ENCODE results near the gene GRID2. TPM values are rescaled to one million over a fixed set of nuclear protein-coding genes. Genes with fewer than 3 reads are reported as not detected.

GRID2 gene
- total RNA-seq, 1 donor, result not detected

DNA sequence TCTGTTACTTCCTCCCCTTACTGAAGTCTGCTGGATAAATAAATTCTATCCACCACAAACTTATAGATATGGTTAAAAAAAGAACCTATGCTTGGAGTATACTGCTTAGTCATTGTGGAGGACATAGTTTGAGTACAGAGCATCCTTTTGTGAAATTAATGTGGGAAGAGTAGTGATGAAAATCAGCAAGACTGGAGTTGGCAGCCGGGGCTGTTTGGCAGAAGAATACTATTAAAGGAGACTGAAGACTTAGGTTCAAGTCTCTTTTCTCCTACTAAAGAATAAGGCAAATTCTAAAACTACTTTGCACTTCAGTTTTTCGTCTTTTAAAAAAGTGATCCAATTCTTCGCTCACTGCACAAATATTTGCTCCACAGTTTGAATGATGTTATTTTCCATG, 1198.2 kb downstream of the GRID2 start:
- TF ChIP-seq CTCF (IDR thresholded peaks at IDR 0.05; ENCODE audit: insufficient read depth, low read depth, low read length), result no peak
- no peak for DNase-seq (ENCODE audit: low read depth)
- no peak overlapping the region for H3K4me3 ChIP-seq (ENCODE audit: low read depth, low read length)

DNA sequence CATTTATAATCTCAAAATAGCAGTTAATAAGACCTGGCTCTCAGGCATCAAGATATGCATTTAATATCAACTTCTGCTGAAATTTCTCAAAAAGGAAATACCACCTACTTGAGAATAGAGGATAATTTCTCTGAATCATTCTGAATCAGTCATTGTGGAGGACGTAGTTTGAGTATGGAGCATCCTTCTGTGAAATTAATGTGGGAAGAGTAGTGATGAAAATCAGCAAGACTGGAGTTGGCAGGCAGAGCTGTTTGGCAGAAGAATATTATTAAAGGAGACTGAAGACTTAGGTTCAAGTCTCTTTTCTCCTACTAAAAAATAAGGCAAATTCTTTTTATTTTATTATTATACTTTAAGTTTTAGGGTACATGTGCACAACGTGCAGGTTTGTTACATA, 1199.2 kb downstream of the GRID2 start:
- no peak overlapping the region for H3K4me3 ChIP-seq (ENCODE audit: low read depth, low read length)
- TF ChIP-seq CTCF (IDR thresholded peaks at IDR 0.05; ENCODE audit: insufficient read depth, low read depth, low read length), result no peak
- no peak for DNase-seq (ENCODE audit: low read depth)

- no peak for TF ChIP-seq CTCF (IDR thresholded peaks at IDR 0.05; ENCODE audit: insufficient read depth, low read depth, low read length)
- DNase-seq (ENCODE audit: low read depth), result no peak
- no peak overlapping the region for H3K4me3 ChIP-seq (ENCODE audit: low read depth, low read length)
Measured at GRCh38 chr4:93513851-93514250, 1210.1 kb downstream of the GRID2 start.

DNA sequence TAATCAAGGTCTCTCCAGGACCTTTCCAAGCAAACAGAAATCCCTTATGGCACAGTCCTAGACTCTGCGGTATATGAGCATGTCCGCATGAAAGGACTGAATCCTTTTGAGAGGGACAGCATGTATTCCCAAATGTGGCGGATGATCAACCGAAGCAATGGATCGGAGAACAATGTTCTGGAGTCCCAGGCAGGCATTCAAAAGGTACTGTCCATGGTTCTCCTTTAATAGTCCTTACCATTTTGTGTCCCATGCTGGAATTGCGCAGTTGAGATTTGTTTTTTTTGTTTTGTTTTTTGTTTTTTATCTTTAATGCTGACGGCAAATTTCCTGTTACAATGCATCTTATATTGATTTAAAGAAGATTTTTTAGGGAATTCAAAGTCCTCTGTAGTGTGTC, 1211.4 kb downstream of the GRID2 start:
- DNase-seq (ENCODE audit: low read depth), result no peak
- no peak overlapping the region for H3K4me3 ChIP-seq (ENCODE audit: low read depth, low read length)
- no peak for TF ChIP-seq CTCF (IDR thresholded peaks at IDR 0.05; ENCODE audit: insufficient read depth, low read depth, low read length)

- no peak for DNase-seq (ENCODE audit: low read depth)
- no peak overlapping the region for H3K4me3 ChIP-seq (ENCODE audit: low read depth, low read length)
- no peak for TF ChIP-seq CTCF (IDR thresholded peaks at IDR 0.05; ENCODE audit: insufficient read depth, low read depth, low read length)
Measured at GRCh38 chr4:93529692-93530372, 1226.1 kb downstream of the GRID2 start.

- H3K4me3 ChIP-seq (ENCODE audit: low read depth, low read length), result no peak overlapping the region
- no peak for DNase-seq (ENCODE audit: low read depth)
- TF ChIP-seq CTCF (IDR thresholded peaks at IDR 0.05; ENCODE audit: insufficient read depth, low read depth, low read length), result no peak
Measured at GRCh38 chr4:93532234-93532633, 1228.5 kb downstream of the GRID2 start.

DNA sequence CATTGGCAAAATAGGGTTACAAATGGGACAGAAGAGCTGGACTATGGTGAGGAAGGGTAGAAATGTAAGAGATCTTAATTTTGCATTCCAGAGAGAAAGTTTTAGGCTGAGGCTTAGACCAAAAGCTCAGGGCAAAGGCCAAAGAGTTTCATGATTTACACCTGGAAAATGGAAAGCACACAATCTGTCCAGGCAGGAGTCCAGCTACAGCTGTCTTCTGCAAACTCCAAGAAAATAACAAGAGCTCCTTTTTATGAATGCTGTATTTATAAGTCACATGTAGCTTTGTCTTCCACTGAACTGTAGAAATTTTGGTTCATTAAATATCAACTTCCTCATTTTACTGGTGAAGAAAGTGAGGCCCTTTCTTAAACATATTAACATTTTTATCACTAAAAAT, 1236.8 kb downstream of the GRID2 start:
- TF ChIP-seq CTCF (IDR thresholded peaks at IDR 0.05; ENCODE audit: insufficient read depth, low read depth, low read length), result no peak
- no peak for DNase-seq (ENCODE audit: low read depth)
- no peak overlapping the region for H3K4me3 ChIP-seq (ENCODE audit: low read depth, low read length)
